Measurements from ENCODE around the gene MAGEF1. TPM values are rescaled to one million over a fixed set of nuclear protein-coding genes. Genes with fewer than 3 reads are reported as not detected.
A peak's percentile ranks its signal among the peaks of the same experiment; 100 is the strongest.

MAGEF1 gene
- total RNA-seq, 2 donors from 2014 or later = 4.5 to 6.4 TPM

- Mint-ChIP-seq H3K36me3 (ENCODE audit: low read depth) (no peaks in the 10 kb centered on the region), H3K4me3 (no peak overlapping the region), H3K4me1 (no peaks in the 10 kb centered on the region), H3K27ac (no peak overlapping the region), H3K27me3 (no peaks in the 10 kb centered on the region)
- no peak for ATAC-seq
- H3K9me3 ChIP-seq (ENCODE audit: control insufficient read depth, low read length, poor library complexity, severe bottlenecking) = no peaks in the 10 kb centered on the region
- no peak for DNase-seq
These were observed 11.1 kb downstream of the MAGEF1 start for GRCh38 chr3:184700759-184701158.

- no peaks in the 10 kb centered on the region for H3K9me3 ChIP-seq (ENCODE audit: control insufficient read depth, low read length, poor library complexity, severe bottlenecking)
- DNase-seq (no peak), ATAC-seq (no peak)
- H3K27ac Mint-ChIP-seq = no peak overlapping the region
- no peak overlapping the region for H3K4me3 Mint-ChIP-seq
- peaks cover 16% of the 10 kb centered on the region for H3K27me3 Mint-ChIP-seq
- H3K36me3 Mint-ChIP-seq (ENCODE audit: low read depth) = peaks cover 5% of the 10 kb centered on the region
- H3K4me1 Mint-ChIP-seq = no peaks in the 10 kb centered on the region
These were observed 14.0 kb downstream of the MAGEF1 start for GRCh38 chr3:184697845-184698244.

DNA sequence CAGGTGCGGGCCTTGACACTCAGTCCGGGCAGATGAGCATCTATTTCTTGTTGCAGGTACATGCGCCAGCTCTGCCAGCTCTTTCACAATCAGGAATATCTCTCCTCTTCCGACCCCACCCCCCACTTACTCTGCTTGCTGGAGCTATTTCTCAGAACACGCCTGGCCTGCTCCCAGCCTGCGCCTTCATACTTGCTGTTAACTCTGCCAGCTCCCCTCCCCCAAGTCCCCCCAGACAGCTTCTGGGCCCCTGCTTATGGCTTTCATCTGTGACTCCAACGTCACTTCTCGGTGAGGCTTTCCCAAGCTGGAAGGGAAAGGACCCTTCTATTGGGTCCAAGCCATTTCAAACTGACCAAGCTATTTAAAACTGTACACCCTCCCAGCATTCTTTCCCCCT is 15.2 kb downstream of the MAGEF1 start:
- H3K27ac Mint-ChIP-seq = no peak overlapping the region
- H3K36me3 Mint-ChIP-seq (ENCODE audit: low read depth) = peaks cover 5% of the 10 kb centered on the region
- H3K27me3 Mint-ChIP-seq = peaks cover 22% of the 10 kb centered on the region
- H3K4me3 Mint-ChIP-seq = no peak overlapping the region
- DNase-seq = no peak
- ATAC-seq = no peak
- no peaks in the 10 kb centered on the region for H3K9me3 ChIP-seq (ENCODE audit: control insufficient read depth, low read length, poor library complexity, severe bottlenecking)
- H3K4me1 Mint-ChIP-seq = peaks cover 4% of the 10 kb centered on the region

DNA sequence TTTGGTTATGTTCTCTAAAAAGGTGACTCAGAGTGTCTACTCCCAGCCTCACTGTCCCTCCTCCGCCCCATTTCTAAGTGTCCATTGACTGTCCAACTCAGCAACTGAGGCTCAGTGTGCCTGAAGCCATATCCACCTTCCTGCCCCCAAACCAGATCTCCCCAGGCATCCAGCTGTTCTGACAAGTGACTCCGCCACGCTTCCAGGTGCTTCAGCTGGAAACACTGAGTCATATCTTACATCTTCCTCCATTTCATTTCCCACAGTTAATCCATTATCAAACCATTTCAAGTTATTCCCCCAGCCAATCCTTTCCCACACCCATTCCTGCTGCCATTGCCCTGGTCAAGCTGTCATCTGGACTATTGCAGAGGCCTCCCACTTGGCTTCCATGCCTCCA is 17.1 kb downstream of the MAGEF1 start:
- Mint-ChIP-seq H3K4me3 (peak overlapping the region; percentile 19), H3K36me3 (ENCODE audit: low read depth) (peaks cover 5% of the 10 kb centered on the region), H3K27ac (no peak overlapping the region), H3K27me3 (peaks cover 36% of the 10 kb centered on the region), H3K4me1 (peaks cover 4% of the 10 kb centered on the region)
- ATAC-seq = no peak
- H3K9me3 ChIP-seq (ENCODE audit: control insufficient read depth, low read length, poor library complexity, severe bottlenecking) = no peaks in the 10 kb centered on the region
- DNase-seq = no peak

DNA sequence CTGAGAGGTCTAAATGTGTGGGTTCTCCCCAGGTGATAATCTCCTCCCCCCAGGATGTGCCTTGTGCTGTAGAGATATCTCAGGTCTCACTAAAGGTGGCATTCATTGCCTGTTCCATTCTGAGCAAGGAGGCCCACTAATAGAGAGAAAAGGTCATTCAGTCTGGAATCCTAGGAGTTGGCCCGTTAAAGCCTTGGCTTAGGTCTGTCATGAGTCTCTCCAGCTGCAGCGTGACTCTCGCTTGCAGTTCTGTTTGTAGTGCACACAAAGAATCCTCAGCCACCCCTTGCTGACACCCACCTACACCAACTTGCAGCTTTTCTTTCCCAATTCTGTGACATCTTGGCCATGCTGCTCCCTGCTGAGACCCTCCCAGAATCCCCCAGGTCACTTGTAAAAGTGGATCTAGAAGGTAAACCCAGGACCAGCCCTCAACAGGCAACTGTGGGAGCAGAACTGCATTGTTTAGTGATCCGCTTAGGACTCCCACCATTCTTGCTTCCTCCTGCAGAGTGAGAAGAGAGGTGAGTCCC is 17.7 kb downstream of the MAGEF1 start:
- H3K27ac Mint-ChIP-seq = no peak overlapping the region
- H3K36me3 Mint-ChIP-seq (ENCODE audit: low read depth) = peaks cover 5% of the 10 kb centered on the region
- no peak for DNase-seq
- peaks cover 36% of the 10 kb centered on the region for H3K27me3 Mint-ChIP-seq
- H3K4me3 Mint-ChIP-seq = peak overlapping the region; percentile 19
- no peak for ATAC-seq
- peaks cover 4% of the 10 kb centered on the region for H3K4me1 Mint-ChIP-seq
- H3K9me3 ChIP-seq (ENCODE audit: control insufficient read depth, low read length, poor library complexity, severe bottlenecking) = no peaks in the 10 kb centered on the region

DNA sequence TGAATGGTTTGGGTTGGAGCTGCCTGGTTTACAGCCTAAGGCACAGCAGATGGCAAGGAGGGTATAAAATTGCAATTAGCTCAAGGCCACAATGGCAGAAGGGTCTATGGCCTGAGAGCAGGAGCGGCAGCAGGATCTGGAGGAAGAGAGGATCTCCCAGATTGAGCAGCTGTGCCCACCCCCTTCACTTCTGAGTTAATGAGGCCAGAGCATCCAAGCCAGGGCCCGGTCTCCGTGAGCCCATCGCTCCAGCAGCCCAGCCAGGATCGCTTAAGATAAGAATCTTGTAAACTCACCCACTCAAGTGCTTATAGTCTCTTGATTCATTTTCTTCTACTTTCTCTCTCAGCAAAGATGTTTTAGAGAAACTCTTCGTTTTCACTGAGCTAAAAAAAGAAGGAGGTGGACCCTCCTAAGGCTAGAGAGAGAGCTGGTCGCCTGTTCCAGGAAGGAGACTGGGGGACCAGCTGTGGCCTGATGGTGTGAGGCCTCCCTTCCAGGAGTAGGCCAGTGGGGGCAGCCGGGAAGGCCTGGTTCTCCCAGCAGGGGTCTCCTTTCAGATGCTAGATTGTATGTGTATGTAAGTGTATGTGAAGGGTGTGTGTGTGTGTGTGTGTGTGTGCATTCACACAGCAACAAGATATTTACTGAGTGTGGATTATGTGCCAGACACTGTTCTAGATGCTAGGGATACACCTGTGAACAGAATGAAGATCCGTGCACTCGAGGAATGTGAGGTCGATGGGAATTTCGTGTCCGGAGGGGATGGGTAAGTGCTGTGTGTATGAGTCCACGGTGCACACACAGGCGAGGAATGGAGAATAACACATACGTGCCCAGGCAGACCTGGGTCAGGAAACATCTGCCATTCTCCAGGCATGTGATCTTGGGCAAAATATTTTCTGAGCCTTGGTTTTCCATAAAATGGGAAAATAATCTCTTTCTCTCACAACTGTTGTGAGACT is 18.6 kb downstream of the MAGEF1 start:
- peaks cover 40% of the 10 kb centered on the region for H3K27me3 Mint-ChIP-seq
- H3K9me3 ChIP-seq (ENCODE audit: control insufficient read depth, low read length, poor library complexity, severe bottlenecking) = no peaks in the 10 kb centered on the region
- no peak overlapping the region for H3K4me3 Mint-ChIP-seq
- H3K36me3 Mint-ChIP-seq (ENCODE audit: low read depth) = peaks cover 5% of the 10 kb centered on the region
- H3K27ac Mint-ChIP-seq = peak overlapping the region; percentile 87
- DNase-seq (no peak), ATAC-seq (no peak)
- peaks cover 4% of the 10 kb centered on the region for H3K4me1 Mint-ChIP-seq

GRCh38 chr3:184691397-184692231 is 20.2 kb downstream of the MAGEF1 start:
- peaks cover 5% of the 10 kb centered on the region for H3K36me3 Mint-ChIP-seq (ENCODE audit: low read depth)
- H3K27me3 Mint-ChIP-seq = peaks cover 41% of the 10 kb centered on the region
- H3K27ac Mint-ChIP-seq = no peak overlapping the region
- no peak for DNase-seq
- H3K4me3 Mint-ChIP-seq = no peak overlapping the region
- peak; percentile 58 for ATAC-seq
- peaks cover 4% of the 10 kb centered on the region for H3K4me1 Mint-ChIP-seq
- H3K9me3 ChIP-seq (ENCODE audit: control insufficient read depth, low read length, poor library complexity, severe bottlenecking) = no peaks in the 10 kb centered on the region

- Mint-ChIP-seq H3K4me3 (no peak overlapping the region), H3K27me3 (peaks cover 47% of the 10 kb centered on the region), H3K4me1 (peaks cover 4% of the 10 kb centered on the region), H3K36me3 (ENCODE audit: low read depth) (peaks cover 5% of the 10 kb centered on the region), H3K27ac (no peak overlapping the region)
- no peak for ATAC-seq
- no peaks in the 10 kb centered on the region for H3K9me3 ChIP-seq (ENCODE audit: control insufficient read depth, low read length, poor library complexity, severe bottlenecking)
- no peak for DNase-seq
These were observed 21.5 kb downstream of the MAGEF1 start for GRCh38 chr3:184690192-184690883.

DNA sequence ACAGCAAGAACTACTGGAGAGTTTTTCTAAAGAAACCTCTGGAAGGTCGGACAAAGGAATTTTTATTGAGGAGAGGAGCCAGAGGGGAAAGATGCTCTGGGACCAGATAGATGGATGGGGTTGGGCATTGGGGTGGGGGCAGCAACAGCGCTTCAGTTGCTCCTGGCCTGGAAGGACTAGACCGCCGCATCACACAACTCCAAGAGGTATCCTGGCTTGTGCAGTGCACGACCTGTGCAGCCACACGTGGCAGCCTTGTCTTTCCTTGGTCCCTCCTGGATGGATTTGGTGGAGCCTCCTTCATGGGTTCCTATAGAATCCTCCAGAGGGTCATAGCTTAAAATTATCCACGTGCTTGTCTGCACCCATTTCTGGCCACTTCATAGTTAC is 23.0 kb downstream of the MAGEF1 start:
- DNase-seq = no peak
- no peak overlapping the region for H3K4me3 Mint-ChIP-seq
- peaks cover 4% of the 10 kb centered on the region for H3K4me1 Mint-ChIP-seq
- H3K36me3 Mint-ChIP-seq (ENCODE audit: low read depth) = peaks cover 2% of the 10 kb centered on the region
- H3K27me3 Mint-ChIP-seq = peaks cover 46% of the 10 kb centered on the region
- no peak overlapping the region for H3K27ac Mint-ChIP-seq
- ATAC-seq = no peak
- H3K9me3 ChIP-seq (ENCODE audit: control insufficient read depth, low read length, poor library complexity, severe bottlenecking) = no peaks in the 10 kb centered on the region

DNA sequence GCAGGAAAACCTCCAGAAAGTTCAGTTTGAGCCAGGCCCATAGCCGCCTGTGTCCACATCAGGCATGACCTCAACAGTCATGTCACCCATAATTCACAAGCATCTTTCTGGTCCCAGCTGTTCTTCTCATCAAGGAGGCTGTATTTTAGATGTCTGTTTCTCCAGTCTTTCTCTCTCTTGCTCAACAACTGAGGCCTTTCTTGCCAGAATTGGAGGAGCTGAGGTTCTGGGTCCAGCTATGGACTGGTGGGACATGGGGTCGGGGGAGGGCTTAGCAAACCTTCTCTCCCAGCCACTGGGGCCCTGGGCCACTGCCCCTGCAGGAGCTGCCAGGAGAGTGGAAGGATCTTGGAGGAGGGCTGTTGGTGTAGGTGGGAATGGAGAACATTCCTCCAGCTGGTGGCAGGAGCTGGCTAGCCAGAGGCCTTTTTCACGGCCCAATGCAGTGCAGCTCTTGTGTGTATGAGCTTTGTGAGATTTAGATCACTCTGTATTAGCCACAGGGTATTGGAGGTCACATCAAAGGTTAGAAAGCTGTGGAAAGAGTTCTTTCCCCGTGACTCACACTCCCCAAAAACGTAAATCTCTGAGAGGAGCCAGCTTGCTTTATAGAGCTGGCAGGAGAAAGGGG is 23.5 kb downstream of the MAGEF1 start:
- ATAC-seq (no peak), DNase-seq (no peak)
- no peak overlapping the region for H3K4me3 Mint-ChIP-seq
- H3K27me3 Mint-ChIP-seq = peaks cover 42% of the 10 kb centered on the region
- no peak overlapping the region for H3K27ac Mint-ChIP-seq
- H3K4me1 Mint-ChIP-seq = peaks cover 4% of the 10 kb centered on the region
- H3K36me3 Mint-ChIP-seq (ENCODE audit: low read depth) = peaks cover under 1% of the 10 kb centered on the region
- H3K9me3 ChIP-seq (ENCODE audit: control insufficient read depth, low read length, poor library complexity, severe bottlenecking) = peaks cover under 1% of the 10 kb centered on the region

GRCh38 chr3:184687363-184688015 is 24.4 kb downstream of the MAGEF1 start:
- Mint-ChIP-seq H3K27ac (no peak overlapping the region), H3K27me3 (peaks cover 37% of the 10 kb centered on the region), H3K4me3 (no peak overlapping the region), H3K4me1 (peaks cover under 1% of the 10 kb centered on the region), H3K36me3 (ENCODE audit: low read depth) (no peaks in the 10 kb centered on the region)
- no peak for ATAC-seq
- no peak for DNase-seq
- peaks cover 3% of the 10 kb centered on the region for H3K9me3 ChIP-seq (ENCODE audit: control insufficient read depth, low read length, poor library complexity, severe bottlenecking)

- no peak overlapping the region for H3K4me3 Mint-ChIP-seq
- no peak for DNase-seq
- no peak overlapping the region for H3K27ac Mint-ChIP-seq
- no peaks in the 10 kb centered on the region for H3K36me3 Mint-ChIP-seq (ENCODE audit: low read depth)
- peaks cover 24% of the 10 kb centered on the region for H3K27me3 Mint-ChIP-seq
- H3K4me1 Mint-ChIP-seq = no peaks in the 10 kb centered on the region
- no peak for ATAC-seq
- peaks cover 3% of the 10 kb centered on the region for H3K9me3 ChIP-seq (ENCODE audit: control insufficient read depth, low read length, poor library complexity, severe bottlenecking)
These were observed 26.2 kb downstream of the MAGEF1 start for GRCh38 chr3:184685646-184686045.
